DOHH2 (cell line): ENCODE measurements around the gene ALAS2.

Experiments
- CTCF ChIP-seq: fragments of 200-600 bp; sonication (generic); IDR thresholded peaks from one replicate; pipeline ENCODE4 v1.5.1; 2014; ENCODE audit warnings: antibody characterized with exemption, mild to moderate bottlenecking, low read depth, low read length; ENCODE audit not compliant: poor library complexity, severe bottlenecking
- EZH2phosphoT487 ChIP-seq: fragments of 200-600 bp; sonication (generic); IDR thresholded peaks from 2 replicates; pipeline ENCODE4 v1.6.1; 2017; ENCODE audit warnings: borderline replicate concordance, mild to moderate bottlenecking, antibody characterized with exemption, low read length, moderate library complexity, mixed read lengths

- no peak for TF ChIP-seq EZH2phosphoT487
- no peak for TF ChIP-seq CTCF
These were observed 37.7 kb downstream of the ALAS2 start for GRCh38 chrX:54992911-54993622.
